Forelimb muscle (tissue), 1 donor: Measurements from ENCODE around the gene FLII. TPM values are rescaled to one million over a fixed set of nuclear protein-coding genes. Genes with fewer than 3 reads are reported as not detected.

Source experiments
- DNase-seq: peaks from one replicate; pipeline ENCODE4 v3.0.0-alpha.2; 2013; ENCODE audit warnings: low read depth
- polyA plus RNA-seq: library from polyadenylated mRNA; unstranded; fragments of 120-200 nt; gene quantifications from one replicate; pipeline ENCODE4 v1.2.1, GENCODE V29; 2013; ENCODE audit not compliant: insufficient read length

FLII gene
- polyA plus RNA-seq, 1 donor, result 146 TPM

DNA sequence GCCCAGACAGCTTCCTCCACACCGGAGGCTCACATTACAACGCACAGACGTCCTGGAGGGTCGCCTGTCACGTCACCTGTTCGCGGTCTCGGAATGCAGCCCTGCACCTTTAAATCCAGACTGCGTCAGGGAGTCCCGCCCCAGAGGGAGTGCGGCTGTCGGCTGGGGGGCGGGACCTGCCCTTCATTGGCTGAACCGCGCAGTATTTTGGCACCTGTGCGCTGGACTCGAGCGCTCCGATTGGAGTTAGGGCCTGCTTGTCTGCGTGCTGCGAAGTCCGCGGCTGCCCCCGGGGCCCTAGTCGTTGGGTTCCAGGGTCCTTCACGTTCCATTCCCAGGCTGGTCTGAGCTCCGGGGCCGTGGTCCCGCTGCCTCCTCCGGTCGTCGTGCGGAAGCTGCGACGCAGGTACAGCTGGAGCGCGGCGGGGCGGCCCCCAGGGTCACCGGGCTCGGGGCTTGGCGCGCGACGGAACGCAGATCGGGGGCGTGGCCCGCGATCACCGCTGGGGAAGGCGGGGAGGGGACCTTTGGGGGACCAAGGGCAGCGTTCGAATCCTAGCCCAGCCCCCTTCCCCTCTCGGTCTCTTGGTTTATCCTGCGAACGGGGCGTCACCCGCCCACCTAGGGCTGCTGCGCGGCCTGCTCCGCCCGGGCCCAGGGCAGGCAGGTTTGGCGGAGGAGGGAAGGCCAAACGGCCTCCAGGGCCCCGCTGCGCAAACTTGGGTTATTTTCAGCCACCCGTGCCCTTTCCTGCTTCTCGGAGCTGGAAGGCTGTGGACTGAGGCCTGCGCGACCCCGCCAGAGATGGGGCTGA, 2.0 kb upstream of the FLII start, which contains the start of gene MIEF2:
MIEF2 (plus strand) TSS at position 331 of the 814 bp plus-strand sequence. CDS start 2,059 bp downstream, outside the sequence.
- peak; percentile 86 for DNase-seq

DNA sequence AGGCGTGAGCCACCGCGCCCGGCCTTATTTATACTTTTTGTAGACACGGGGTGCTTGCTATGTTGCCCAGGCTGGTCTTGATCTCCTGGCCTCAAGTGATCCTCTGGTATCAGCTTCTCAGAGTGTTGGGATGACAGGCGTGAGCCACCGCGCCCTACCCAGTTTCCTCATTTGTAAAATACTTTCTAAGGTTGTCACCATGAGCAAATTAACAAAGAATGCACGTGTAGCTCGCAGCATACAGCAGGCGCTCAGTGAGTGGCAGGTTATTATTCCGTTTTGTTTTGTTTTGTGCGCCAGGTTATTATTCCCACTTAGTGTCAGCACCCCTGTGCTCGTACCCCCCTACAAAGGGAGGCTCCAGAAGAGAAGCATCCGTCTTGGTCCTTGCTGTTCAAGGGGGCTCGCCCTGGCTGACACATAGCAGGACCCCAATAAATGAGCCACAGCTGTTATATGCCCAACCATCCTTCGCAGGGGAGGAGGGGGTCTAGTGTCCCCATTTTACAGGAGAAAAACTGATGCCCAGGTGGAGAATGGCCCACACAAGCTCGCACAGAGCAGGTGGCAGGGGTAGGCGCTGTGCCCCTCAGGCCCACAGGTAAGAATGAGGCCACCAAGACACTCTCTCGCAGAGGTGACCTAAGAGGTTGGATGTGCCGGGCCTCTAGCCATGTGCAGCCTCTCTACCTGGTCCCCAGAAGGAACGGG, 1.2 kb upstream of the FLII start:
- DNase-seq, result no peak

DNA sequence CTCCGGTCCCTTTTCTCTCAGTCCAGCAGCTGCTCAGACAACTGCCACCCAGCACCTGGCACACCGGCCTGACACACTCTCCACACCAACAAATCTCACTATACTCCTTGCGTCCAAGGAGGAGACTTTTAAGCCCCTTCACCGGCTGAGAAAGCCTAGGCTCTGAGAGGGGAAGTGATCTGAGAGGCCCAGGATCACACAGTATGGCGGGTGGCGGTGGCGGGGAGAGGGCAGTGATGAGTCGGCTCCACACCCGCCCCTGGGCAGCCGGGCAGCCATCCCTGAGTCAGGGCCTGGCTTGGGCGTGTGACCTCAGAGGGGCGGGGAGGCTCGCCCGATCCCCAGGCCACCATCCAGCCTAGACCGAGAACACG, 569 bp downstream of the FLII start:
- DNase-seq, result no peak

DNA sequence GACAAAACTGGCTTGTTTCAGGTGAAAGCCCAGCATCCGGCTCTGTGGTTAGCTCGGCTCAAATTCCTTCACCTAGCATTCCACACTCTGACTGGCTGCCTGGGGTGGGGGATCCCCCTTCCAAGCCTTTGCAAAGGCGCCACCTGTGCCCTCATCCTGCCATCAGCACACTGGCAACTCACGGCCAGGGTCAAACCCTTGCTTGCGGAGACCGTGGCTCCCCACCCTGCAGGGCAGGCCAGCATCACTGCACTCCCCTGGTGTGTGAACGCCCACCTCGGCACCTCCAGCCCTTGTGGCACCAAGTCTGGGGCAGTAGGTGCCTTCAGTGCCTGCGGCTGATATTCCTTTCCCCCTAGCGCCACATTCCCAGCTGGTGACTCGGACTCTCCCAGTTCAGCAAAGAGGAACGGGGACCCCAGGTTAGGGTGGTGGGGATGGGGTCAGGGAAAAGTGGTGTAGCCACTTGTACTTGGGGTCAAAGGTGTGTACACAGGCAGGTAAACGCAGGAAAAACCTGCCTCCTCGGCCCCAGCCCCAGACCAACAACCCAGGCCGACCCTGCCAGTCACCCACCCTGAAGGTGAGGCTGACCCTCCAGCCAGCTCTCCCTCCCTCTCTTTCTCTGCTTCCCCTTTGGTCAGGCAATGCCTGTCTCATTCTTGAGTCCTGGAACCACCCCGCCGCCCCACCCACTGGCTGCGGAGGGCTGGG, 1.1 kb downstream of the FLII start:
- DNase-seq, result no peak

DNA sequence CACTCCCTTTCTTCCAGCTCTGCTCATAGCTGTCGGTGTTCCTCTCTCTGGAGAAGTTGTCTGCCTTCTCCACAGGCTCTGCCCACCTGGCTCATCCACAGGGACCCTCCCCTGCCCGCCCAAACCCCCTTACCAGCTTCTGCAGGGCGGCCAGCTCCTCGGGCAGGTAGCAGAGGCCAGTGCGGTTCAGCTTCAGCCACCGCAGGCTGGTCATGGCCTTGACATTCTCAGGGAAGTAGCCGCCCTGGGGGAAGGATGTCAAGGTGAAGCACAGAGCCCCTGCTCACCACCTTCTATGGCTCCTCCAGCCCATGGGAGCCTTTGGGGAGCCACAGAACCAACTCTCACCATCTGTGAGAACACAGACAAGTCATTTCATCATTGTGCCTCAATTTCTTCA, 1.8 kb downstream of the FLII start:
- DNase-seq, result no peak

DNA sequence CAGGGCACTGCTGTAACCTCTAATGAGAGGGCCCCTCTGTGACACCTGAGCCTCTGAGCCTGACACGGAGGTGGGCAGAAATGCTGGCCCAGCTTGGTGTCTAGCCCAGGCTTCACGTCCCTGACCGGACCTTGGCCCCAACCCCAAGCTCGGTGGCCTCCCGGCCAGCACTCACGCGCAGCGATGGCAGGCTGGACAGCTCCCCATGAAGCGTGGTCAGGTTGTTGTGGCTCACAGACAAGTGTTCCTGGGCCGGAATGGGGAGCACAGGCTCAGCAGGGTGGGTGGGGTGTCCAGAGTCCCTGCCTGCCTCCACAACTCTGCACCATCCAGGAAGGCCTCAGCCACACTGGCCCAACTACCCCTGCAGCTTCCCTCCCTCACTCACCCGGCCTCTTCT, 2.2 kb downstream of the FLII start:
- no peak for DNase-seq

DNA sequence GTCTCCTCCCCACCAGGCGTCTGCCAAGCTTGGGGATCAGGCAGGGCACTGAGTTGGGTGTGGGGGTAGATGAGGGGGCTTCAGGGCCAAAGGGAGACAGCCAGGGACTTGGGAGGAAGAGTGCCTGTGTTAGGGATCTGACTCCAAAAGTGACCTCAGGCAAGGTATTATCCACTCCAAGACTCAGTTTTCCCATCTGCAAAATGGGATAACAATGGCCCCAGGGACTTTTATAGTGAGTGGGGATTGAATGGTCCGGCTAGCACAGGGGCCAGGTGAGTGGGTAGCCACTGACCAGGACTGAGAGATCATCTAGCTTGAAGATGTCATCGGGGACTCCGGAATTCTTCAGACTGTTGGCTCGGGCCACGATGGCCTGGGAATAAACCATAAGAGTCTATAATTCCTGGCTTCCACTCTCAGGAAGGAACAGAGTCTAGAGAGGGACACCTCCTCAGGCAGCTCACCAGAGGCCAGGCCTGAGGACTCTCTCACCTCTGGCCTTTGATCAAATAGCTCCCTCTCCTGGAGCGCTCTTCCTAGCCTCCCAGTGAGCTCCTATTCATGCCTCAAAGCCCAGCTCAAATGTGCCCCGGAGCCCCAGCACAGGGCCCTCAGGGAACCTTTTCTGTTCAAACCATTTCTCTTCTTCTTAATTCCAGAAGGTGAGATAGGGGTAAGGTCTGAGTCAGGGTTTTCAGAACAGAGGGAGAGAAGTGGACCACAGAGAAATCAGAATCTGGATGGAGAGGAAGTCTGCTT, 3.5 kb downstream of the FLII start:
- no peak for DNase-seq

DNA sequence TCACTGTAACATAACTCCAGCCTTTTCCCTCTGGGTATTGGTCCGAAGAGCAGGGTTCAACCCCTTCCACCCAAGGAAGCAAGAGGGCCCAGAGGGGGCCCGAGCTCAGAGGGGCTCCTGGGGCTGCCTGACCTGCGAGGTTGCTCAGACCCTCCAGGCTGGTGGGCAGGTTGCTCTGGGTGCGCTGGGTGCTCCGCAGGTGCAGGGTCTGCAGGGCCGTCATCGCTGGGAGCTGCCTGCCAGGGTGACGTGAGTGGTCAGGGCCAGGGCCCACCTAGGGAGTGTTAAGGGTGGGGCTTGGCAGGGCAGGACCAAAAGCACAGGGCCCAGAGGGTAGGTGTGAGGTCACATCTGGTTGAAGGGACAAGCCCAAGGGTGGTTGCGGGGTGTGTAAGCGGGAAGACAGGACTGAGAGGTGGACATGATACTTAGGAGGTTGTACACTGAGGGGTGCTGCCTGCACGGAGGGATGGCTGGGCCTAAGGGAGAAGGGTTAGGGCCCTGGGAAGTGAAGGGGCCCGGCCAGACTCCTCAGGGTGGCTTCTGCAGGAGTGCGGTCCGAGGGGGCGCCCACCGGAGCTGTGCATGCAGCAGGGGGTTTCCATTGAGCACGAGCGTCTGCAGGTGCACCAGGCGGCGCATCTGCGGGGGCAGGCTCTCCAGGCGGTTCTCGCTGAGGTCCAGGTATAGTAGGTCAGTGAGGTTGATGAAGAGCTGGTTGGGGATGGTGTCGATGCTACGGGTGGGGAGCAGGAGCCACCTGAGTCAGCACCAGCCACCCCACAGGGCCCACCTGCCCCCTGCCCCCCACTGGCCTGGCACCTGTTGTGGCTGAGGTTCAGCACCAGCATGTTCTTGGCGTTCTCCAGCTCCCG, 4.4 kb downstream of the FLII start:
- DNase-seq, result no peak

DNA sequence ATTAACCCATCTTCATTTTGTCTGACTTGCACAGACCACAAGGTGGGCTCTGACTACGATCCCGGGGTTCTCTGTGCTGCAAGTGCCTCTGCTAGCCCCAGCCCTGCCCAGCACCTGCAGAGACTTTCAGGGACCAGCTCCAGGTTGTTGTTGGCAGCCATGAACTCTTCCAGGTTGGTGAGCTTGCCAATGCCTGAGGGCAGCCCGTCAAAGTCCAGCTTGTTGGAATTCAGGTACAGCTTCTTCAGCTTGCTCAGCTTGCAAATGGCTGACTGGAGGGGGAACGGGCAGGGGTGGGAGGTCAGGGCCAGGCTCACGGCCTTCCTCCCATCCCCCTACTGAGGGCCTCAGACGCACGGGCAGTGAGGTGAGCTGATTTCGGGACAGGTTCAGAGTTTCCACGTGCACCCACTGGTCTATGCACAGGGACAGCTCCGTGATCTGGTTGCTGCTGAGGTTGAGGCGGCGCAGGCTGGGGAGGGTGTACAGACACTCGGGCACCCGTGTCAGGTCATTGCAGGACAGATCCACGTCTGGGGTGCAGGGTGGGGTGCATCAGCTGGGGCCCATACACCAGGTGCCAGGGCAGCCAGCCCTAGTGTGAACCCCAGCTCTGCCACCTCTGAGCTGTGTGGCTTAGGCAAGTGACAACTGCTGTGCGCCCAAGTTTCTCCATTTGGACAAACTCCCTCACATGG, 5.2 kb downstream of the FLII start:
- no peak for DNase-seq

DNA sequence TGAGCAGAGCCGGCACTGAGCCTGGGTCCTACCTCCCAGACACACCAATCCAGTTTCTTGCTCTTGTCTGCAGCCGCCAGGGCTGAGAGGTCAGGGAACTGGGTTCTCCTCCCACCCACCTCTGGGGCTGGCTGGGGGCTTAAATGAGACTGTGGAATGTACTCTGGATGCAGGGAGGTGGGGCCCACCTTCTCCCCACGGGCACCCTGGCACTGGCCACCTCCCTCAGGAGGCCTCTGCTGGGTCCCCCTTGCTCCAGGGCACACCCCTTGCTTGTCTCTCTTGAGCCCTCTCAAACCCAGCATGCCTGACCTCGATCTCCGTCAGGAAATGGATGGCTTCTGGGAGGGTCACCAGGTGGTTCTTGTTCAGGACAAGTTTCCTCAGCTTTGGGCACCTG, 6.4 kb downstream of the FLII start:
- no peak for DNase-seq

DNA sequence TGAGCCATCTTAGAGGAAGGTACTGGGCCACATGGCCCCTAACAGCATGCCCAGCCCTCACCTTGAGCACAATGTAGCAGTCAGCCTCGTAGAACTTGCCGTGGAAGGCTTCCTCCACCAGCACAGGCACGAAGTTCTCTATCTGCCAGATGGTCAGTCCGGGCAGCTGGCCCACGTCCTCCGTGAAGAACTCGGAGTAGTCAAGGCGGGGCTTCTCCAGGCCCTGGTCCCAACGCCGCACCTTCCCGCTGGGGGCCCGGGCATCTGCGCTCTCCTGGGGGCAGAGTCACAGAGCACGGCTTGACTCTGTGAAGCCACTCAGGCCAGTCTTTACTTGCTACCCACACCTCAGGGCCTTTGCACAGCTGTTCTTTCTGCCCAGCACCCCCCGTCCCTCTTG, 7.3 kb downstream of the FLII start:
- DNase-seq, result no peak

DNA sequence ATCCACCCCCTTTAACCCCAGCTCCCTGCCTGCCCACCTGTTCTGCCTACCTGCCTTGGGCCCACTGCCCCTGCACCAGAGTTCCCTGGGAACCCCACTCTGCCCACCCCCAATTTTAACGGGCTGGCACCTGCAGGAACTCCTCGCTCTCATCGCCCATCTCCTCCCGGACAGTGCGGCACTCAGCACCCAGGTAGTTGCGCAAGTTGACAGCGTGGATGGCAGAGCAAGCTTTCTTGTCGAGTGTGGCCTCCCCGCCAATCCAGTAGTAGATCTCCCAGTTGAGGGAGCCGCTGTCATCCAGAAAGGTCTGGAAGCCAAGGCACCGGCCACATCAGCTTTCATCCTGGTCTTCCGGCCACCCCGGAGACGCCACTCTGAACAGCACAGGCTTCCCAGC, 7.8 kb downstream of the FLII start:
- no peak for DNase-seq

DNA sequence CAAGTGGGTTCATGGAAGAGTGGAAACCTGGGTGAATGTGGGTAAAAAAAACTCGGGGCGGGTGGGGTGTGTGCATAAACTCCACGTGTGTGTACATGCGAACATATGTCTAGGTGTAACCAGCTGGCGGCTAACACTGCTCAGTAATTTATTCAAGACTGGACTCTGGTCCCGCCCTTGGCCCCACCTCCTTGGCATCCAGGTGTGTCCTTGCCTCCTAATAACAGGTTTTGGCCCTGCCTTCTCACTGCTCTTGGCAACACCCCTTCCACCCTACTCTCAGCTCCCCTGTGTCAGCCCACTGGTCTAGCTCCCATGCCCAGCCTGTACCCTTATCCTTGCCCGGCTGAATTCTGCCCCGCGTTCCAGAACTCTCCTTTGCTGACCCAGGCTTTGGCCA, 8.3 kb downstream of the FLII start:
- DNase-seq, result no peak

DNA sequence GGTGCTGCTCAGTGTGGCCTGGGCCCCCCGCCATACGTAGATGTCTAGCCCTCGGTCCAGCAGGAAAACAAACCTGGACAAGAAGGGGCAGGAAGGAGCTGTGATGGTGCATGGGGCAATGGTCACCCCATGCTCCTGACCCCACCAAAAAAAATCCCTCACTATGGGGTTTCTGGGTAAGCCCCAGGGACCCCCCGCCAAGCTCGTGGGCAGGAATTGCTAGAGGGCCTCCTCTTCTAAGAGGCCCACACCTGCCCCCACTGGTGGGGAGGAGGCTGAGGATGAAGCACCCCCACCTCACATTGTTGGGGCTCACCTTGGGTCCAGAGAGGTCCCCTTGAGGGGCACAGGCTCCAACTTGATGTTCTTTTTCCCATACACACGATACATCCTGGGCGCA, 9.7 kb downstream of the FLII start:
- no peak for DNase-seq

DNA sequence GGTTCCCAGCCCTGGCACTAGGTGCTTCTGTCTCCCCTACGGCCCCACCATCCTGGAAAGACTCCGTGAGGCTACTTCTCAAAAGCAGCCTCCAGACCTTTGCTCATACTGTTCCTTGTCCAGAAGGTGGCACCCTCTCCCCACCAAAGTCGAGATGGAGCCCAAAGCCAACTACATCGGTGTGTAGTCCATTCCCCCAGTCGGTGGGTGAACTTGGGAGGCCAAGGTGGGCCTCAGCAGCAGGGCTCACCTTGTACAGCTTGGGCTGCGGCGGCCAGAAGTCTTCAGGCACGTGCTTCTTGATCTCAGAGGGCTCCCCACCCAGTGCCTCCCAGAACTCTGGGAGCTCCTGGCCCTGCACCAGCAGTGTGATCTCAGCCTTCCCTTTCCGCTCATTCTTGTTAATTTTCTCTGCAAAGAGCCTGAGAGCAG, 10.2 kb downstream of the FLII start:
- no peak for DNase-seq

DNA sequence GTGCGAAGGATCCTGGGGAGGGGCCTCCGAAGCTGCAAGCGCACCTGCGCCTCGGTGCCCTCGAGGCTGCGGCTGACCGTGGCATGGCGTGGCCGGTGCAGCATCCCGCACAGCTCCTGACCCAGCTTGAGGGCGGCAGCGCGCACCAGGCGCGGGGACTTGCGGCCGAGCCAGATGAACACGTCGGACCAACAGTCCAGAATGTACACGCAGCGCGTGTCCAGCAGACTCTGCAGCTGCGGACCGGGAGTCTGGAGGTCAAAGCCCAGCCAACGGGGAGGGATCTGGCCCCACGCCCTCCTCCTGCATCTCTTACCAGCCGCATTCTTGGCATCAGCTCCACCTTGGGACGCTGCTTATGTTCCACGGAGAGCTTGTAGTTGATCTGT, 10.9 kb downstream of the FLII start:
- no peak for DNase-seq

DNA sequence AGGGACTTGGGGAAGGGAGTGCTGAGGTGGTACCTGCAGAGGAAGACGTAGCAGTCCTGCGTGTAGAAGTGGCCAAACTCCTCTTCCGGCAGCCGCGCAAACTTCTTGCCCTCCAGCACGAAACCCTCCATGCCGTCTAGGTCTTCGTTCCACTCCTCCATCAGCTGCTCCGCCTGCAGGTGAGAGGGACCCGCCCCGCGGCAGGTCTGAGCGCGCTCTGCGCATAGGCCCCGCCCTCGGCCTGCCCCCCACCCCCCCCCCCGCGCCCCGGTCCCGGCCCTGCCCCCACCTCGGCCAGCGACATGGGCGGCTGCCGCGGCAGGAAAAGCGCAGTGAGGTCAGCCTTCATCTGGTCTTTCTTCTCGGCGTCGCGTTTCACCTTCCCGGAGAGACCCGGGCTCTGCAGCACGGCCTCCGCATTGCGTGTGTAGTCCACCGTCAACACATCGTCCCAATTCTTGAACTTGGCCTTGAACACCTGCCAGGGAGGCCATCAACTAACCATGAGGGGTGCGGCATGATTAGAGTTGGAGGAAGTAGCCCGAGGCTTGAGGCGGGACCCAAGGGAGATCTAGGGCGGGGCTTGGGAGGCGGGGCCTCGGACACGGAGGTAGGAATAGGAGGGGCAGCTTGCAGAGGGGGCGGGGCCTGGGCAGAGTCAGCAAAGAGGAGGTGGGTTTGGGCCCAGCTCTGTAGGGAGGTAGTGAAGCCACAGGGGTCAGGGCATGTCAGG, 11.5 kb downstream of the FLII start:
- no peak for DNase-seq

DNA sequence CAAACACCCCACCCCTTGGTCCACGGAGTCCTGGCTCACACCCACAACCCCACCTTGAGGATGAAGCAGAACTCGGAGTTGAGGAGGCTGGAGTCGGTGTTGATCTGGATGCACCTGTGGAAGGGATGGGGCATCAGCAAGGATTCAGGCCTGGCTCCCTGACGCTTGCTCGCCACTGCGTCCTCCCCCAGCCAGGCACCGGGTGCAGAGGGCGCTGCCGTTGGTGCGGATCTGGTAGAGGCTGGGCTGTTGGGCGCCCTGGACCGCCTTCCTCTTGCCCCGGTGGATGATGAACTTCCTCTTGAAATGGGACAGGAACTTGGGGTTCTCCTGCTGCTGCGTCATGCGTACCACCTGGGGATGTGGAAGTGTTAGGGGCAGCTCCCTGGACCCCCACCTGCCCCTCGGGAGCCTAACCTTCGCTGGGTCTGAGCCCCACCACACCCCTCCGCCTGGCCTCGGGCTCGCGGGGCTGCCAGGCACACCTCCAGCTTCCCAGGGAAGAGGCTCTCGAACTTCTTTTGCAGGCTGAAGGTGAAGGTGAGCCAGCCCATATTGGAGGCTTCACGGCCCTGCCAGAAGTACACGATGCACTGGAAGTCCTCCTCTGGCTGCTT, 12.3 kb downstream of the FLII start:
- no peak for DNase-seq
